22Rv1 (cell line): ENCODE measurements around the gene FCGR3B.
"Not testable (repeated sequence)": the region's sequence is repeated elsewhere in the genome, so short reads cannot be mapped to it uniquely, and the experiment has no call there.

Experiments used
- CTCF ChIP-seq: fragments of 450-650 bp; IDR thresholded peaks from 2 replicates; pipeline ENCODE4 v1.5.1; 2017; ENCODE audit warnings: mild to moderate bottlenecking
- ZFX ChIP-seq: fragments of 450-650 bp; IDR thresholded peaks from 2 replicates; pipeline ENCODE4 v1.6.1; 2017; ENCODE audit warnings: antibody characterized with exemption, borderline replicate concordance

GRCh38 chr1:161623401-161624051, 7.5 kb downstream of the FCGR3B start:
- TF ChIP-seq CTCF, ZFX: not testable (repeated sequence)
